GM23248 (cell line): ENCODE results near the gene BEX2.

Experiments
- EZH2 ChIP-seq: fragments of 200-600 bp; sonication (generic); IDR thresholded peaks from 2 replicates; pipeline ENCODE4 v1.6.1; 2018; ENCODE audit warnings: antibody characterized with exemption, mild to moderate bottlenecking; ENCODE audit not compliant: insufficient read depth, poor library complexity, severe bottlenecking
- EZH2phosphoT487 ChIP-seq: fragments of 200-600 bp; sonication (generic); IDR thresholded peaks from 2 replicates; pipeline ENCODE4 v1.6.1; 2018; ENCODE audit warnings: antibody characterized with exemption, moderate library complexity, mild to moderate bottlenecking, low read depth; ENCODE audit not compliant: insufficient read depth

GRCh38 chrX:103329991-103330390 lies 19.2 kb upstream of the BEX2 start, which contains the start of gene TCEAL7:
- TF ChIP-seq EZH2phosphoT487, result no peak
- no peak for TF ChIP-seq EZH2
